Measurements from ENCODE around the gene WDR20.

GRCh38 chr14:102249981-102250380, 110.3 kb downstream of the WDR20 start:
- no peak for TF ChIP-seq CTCF (IDR thresholded peaks at IDR 0.05)
- no peak for TF ChIP-seq POLR2AphosphoS5 (IDR thresholded peaks at IDR 0.05)
- TF ChIP-seq POLR2A (IDR thresholded peaks at IDR 0.05), result no peak

Measured in breast epithelium (tissue), 3 donors.